Activated B cell treated with CpG ODN at 0.5 μM for 24 hours (primary cell): ENCODE measurements around the gene JARID2. TPM values are rescaled to one million over a fixed set of nuclear protein-coding genes. Genes with fewer than 3 reads are reported as not detected.

Source experiments
- ATAC-seq: fragments of 200-7000 bp; cut with Tn5 transposase; one replicate; pipeline ENCODE4 v1.10.0; 2021; ENCODE audit warnings: low read depth, mild to moderate bottlenecking, moderate library complexity
- CTCF ChIA-PET: fragments of 350-600 bp; sonication (Branson Sonifier 250); formaldehyde crosslinking; loops from one replicate; lab custom pipeline; 2021; ENCODE audit warnings: antibody characterized with exemption; lab: Charles Lee
- POLR2A ChIA-PET: fragments of 350-600 bp; sonication (Branson Sonifier 250); formaldehyde crosslinking; loops from one replicate; lab custom pipeline; 2021; ENCODE audit warnings: antibody characterized with exemption; lab: Charles Lee
- DNase-seq: peaks from one replicate; pipeline ENCODE4 v3.0.0; 2022
- H3K27ac Mint-ChIP-seq: one replicate; pipeline ENCODE4 v1.8.0; 2020; ENCODE audit warnings: mixed read lengths
- H3K27me3 Mint-ChIP-seq: one replicate; pipeline ENCODE4 v1.8.0; 2021; ENCODE audit warnings: mixed read lengths
- H3K36me3 Mint-ChIP-seq: one replicate; pipeline ENCODE4 v1.8.0; 2021; ENCODE audit warnings: low read depth, mixed read lengths
- H3K4me1 Mint-ChIP-seq: one replicate; pipeline ENCODE4 v1.8.0; 2021; ENCODE audit warnings: mixed read lengths
- H3K4me3 Mint-ChIP-seq: one replicate; pipeline ENCODE4 v1.8.0; 2020; ENCODE audit warnings: mild to moderate bottlenecking, mixed read lengths
- H3K9me3 Mint-ChIP-seq: one replicate; pipeline ENCODE4 v1.8.0; 2020; ENCODE audit warnings: mixed read lengths
- intact Hi-C: fragments of 100-400 bp; cut with micrococcal nuclease; formaldehyde crosslinking; loops from one replicate; pipeline ENCODE4 v1.15.1; 2024
- total RNA-seq: library from RNA; stranded (reverse); gene quantifications from 2 replicates; pipeline ENCODE4 v1.2.3, GENCODE V29; 2022
- TF ChIP-seq, protein P1 (sequence below): fragments of 200-600 bp; IDR thresholded peaks from one replicate; pipeline ENCODE4 v1.8.0; 2022; ENCODE audit warnings: antibody characterized with exemption, mild to moderate bottlenecking

The JARID2 gene
- total RNA-seq, 1 donor from 2014 or later: 28.5 TPM

DNA sequence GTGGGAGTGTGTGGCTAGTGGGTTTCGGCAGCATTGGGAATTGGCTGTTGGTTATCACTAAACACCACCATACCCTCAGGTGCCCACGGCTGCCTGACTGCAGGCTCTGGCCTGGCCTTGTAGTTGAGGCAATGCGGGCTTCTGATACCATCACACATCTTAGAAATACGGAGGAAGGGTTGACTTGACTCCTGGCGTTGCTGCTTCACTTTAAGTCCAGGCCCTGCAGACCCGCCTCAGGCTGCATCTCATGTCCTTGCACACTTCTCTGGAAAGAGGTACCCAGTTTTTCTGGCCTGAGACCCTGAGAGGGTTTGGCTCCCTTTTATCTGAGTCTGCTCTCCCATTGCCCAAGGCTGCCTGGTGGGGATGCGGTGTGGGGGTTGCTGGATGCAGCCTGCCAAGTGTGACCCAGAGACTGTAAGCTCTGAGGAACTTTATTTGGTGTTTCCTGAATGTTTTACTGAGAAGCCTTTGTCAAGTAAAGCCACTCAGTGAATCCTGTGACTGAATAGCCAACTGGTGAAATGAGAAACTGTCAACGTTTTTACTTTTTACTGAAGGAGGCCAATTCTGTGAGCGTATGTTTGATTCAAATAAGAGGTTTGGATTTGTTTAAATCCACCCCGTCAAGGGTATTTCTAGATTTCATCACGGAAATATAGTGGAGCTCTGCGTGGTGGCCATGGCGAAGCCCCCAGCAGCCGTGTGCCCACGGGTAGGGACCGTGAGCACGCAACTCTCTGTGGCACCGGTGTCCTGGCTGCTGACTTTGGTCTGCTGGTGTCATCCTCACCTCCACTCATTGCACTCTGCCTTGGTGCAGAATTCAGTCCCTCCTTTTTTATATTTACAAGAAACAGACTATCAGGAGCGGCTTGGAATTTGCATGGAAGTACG is 256.8 kb downstream of the JARID2 start:
- Mint-ChIP-seq H3K27ac (no peak overlapping the region), H3K9me3 (no peaks in the 10 kb centered on the region), H3K27me3 (no peaks in the 10 kb centered on the region), H3K36me3 (peaks cover 96% of the 10 kb centered on the region), H3K4me1 (no peaks in the 10 kb centered on the region), H3K4me3 (no peak overlapping the region)
- intact Hi-C loops: no loop called here
- TF ChIP-seq, protein P1, sequence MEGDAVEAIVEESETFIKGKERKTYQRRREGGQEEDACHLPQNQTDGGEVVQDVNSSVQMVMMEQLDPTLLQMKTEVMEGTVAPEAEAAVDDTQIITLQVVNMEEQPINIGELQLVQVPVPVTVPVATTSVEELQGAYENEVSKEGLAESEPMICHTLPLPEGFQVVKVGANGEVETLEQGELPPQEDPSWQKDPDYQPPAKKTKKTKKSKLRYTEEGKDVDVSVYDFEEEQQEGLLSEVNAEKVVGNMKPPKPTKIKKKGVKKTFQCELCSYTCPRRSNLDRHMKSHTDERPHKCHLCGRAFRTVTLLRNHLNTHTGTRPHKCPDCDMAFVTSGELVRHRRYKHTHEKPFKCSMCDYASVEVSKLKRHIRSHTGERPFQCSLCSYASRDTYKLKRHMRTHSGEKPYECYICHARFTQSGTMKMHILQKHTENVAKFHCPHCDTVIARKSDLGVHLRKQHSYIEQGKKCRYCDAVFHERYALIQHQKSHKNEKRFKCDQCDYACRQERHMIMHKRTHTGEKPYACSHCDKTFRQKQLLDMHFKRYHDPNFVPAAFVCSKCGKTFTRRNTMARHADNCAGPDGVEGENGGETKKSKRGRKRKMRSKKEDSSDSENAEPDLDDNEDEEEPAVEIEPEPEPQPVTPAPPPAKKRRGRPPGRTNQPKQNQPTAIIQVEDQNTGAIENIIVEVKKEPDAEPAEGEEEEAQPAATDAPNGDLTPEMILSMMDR: no peak
- ChIA-PET CTCF (no interaction called here), POLR2A (no interaction called here)
- DNase-seq (no peak), ATAC-seq (no peak)

DNA sequence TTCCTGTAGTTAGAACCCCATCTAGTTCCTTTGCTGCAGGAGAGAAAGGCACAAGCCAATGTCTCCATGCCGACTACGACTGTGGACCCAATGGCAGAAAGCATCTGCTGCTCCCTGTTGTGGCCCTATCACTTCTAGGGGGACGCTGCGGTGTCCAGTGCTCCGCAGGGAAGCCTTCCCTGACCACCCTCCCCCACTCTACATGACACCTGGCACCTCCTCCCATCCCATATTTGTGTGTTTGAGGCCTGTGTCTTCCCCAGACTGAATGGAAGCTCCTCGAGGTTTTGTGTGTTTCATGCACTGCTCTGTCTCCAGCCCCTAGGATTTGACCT is 257.4 kb downstream of the JARID2 start:
- Mint-ChIP-seq H3K4me3 (no peak overlapping the region), H3K27ac (no peak overlapping the region), H3K36me3 (peaks cover 95% of the 10 kb centered on the region), H3K9me3 (no peaks in the 10 kb centered on the region), H3K27me3 (no peaks in the 10 kb centered on the region), H3K4me1 (no peaks in the 10 kb centered on the region)
- ATAC-seq (no peak), DNase-seq (no peak)
- CTCF ChIA-PET: no interaction called here
- TF ChIP-seq, protein P1: no peak
- POLR2A ChIA-PET: no interaction called here
- intact Hi-C loops: no loop called here

DNA sequence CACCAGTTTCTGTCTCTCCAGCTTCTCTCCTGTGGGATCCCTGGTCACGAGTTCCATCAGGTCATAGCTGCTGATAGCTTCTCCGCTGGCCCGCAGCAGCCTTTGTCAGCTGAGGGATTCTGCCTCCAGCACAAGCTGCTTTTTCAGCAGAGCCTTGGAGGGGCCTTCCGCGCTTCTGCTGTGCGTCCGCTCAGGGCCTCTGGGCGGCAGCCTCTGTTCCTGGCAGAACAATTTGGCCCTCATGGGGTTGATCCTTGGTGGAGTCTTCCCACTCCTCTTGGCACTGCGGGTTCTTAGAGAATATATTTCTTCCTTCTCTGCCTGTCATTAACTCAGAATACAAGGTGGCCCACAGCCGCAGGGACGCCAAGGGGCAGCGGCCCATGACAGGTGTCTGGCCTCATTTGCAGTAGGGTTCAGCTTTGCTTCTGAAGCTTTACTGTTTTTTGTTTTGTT is 258.2 kb downstream of the JARID2 start:
- Mint-ChIP-seq H3K9me3 (no peaks in the 10 kb centered on the region), H3K27me3 (no peaks in the 10 kb centered on the region), H3K4me1 (no peaks in the 10 kb centered on the region), H3K36me3 (peaks cover 95% of the 10 kb centered on the region), H3K27ac (no peak overlapping the region), H3K4me3 (no peak overlapping the region)
- ATAC-seq: no peak
- ChIA-PET POLR2A (no interaction called here), CTCF (no interaction called here)
- TF ChIP-seq, protein P1: no peak
- no peak for DNase-seq
- intact Hi-C loops: no loop called here

DNA sequence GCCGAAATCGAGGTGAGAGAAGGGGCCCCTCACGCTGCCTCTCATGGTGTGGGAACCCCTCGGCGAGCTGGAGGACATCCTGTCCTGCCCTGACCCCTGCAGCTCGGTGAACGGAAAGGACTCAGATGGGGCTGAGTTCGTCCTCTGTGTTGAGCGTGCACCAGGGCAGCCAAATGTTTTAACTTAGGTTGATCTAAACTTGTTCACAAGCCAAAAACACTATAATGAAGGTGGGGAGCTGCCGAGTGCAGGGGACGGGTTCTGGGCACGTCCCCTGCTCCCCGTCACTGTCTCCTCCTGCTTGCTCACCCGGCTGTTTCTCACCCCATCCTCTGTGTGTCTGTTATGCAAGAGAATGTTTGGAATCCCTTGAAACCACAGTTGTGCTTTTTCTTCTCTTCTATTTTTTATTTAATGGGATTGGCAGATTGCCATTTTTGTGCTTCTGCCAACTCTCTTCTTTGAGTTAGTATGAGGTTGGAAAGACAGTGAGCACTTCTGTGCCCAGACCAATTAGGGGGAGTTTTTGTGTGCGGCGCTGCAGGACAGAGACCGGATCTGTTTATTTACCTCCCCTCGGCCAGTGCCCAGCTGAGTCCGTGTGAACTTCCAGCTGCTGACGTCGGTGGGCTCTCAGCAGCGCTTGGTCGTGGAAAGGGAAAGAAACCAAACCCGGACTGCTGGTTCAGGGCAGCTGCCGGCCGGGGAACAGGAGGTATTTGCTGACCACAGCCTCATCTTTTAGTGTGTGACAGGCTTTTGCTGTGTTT is 258.9 kb downstream of the JARID2 start:
- ATAC-seq: no peak
- Mint-ChIP-seq H3K4me3 (no peak overlapping the region), H3K9me3 (no peaks in the 10 kb centered on the region), H3K27me3 (no peaks in the 10 kb centered on the region), H3K36me3 (peaks cover 96% of the 10 kb centered on the region), H3K27ac (no peak overlapping the region), H3K4me1 (no peaks in the 10 kb centered on the region)
- TF ChIP-seq, protein P1: no peak
- intact Hi-C loops: no loop called here
- POLR2A ChIA-PET: no interaction called here
- CTCF ChIA-PET: no interaction called here
- no peak for DNase-seq

DNA sequence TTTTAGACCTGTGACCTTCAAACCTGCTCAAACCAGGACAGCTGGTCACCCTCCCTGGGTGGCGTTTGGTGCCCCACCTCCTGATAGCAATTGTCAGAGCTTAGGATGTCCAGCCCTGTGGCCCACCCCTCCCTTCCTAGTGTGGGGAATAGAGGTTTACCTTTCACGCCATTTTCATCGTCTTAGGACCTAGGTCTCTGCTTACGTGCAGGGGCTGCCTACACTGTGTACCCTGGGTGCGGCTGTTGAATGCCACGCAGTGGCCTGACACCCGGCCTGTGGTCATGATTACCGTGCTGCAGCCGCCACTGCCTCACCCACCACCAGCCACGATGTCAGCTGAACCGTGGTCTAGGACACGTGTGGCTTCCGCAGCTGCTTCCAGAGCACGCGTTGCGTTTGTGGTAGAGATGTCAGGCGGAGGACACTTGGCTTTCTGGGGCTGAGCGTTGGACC is 259.6 kb downstream of the JARID2 start:
- H3K36me3 Mint-ChIP-seq: peaks cover 94% of the 10 kb centered on the region
- peak overlapping the region; percentile 2 for H3K27ac Mint-ChIP-seq
- no peaks in the 10 kb centered on the region for H3K4me1 Mint-ChIP-seq
- ATAC-seq (no peak), DNase-seq (no peak)
- CTCF ChIA-PET: no interaction called here
- TF ChIP-seq, protein P1: no peak
- intact Hi-C loops: no loop called here
- no peak overlapping the region for H3K4me3 Mint-ChIP-seq
- POLR2A ChIA-PET: no interaction called here
- H3K9me3 Mint-ChIP-seq: no peaks in the 10 kb centered on the region
- no peaks in the 10 kb centered on the region for H3K27me3 Mint-ChIP-seq
